Prostate gland (tissue), 2 donors: Measurements from ENCODE around the gene RAG2. TPM values are rescaled to one million over a fixed set of nuclear protein-coding genes. Genes with fewer than 3 reads are reported as not detected.
"Not testable (repeated sequence)": the region's sequence is repeated elsewhere in the genome, so short reads cannot be mapped to it uniquely, and the experiment has no call there.

Source experiments
- DNase-seq: peaks from one replicate; pipeline ENCODE4 v3.0.0-alpha.2; 2019; ENCODE audit warnings: low spot score
- H3K27ac ChIP-seq, 2 donors: fragments of 200-600 bp; sonication (generic); 2 replicates each; pipeline ENCODE4 v1.5.1; 2017 to 2019
- H3K27me3 ChIP-seq: fragments of 200-600 bp; sonication (generic); replicated peaks from 2 replicates; pipeline ENCODE4 v1.5.1; 2019; ENCODE audit not compliant: insufficient read depth
- H3K36me3 ChIP-seq, 2 donors: fragments of 200-600 bp; sonication (generic); 1 replicate in 1 of 2; 2 replicates in 1 of 2; pipeline versions ENCODE4 v1.5.1 to v1.8.1; 2017 to 2019
- H3K4me1 ChIP-seq: fragments of 200-600 bp; sonication (generic); replicated peaks from 2 replicates; pipeline ENCODE4 v1.5.1; 2019
- H3K4me3 ChIP-seq, 2 donors: fragments of 200-600 bp; sonication (generic); 2 replicates each; pipeline ENCODE4 v1.5.1; 2017 to 2019
- H3K9me3 ChIP-seq: fragments of 200-600 bp; sonication (generic); 2 replicates; pipeline ENCODE4 v1.5.1; 2017
- CTCF ChIP-seq, 4 experiments: fragments of 200-600 bp in 2 of 4; fragments of 450-650 bp in 2 of 4; sonication (generic) in 2 of 4; IDR thresholded peaks; 1 replicate in 3 of 4; 2 replicates in 1 of 4; pipeline ENCODE4 v1.5.1; 2016 to 2019; ENCODE audit warnings: antibody characterized with exemption in 4 of 4, mild to moderate bottlenecking in 2 of 4, moderate library complexity in 2 of 4
- POLR2A ChIP-seq: fragments of 450-650 bp; IDR thresholded peaks from one replicate; pipeline ENCODE4 v1.6.1; 2016; ENCODE audit warnings: antibody characterized with exemption, mild to moderate bottlenecking
- POLR2AphosphoS5 ChIP-seq: sonication (generic); formaldehyde crosslinking; IDR thresholded peaks from one replicate; pipeline ENCODE4 v1.6.1; 2017; ENCODE audit warnings: antibody characterized with exemption
- WGBS: methylation state at CpG from one replicate; pipeline ENCODE4 v1.1.5; 2018; 5-methylcytosine and 5-hydroxymethylcytosine counted together
- intact Hi-C: fragments of 100-400 bp; cut with DNase I; formaldehyde crosslinking; loops from one replicate; pipeline ENCODE4 v1.14.2; 2022
- total RNA-seq, 2 donors: library from RNA; depleted of rRNA; stranded (reverse); fragments of >200 nt; gene quantifications; one replicate each; pipeline ENCODE4 v1.1.0, GENCODE V29; 2016

The RAG2 gene
- total RNA-seq, 2 donors from 2014 or later: not detected

DNA sequence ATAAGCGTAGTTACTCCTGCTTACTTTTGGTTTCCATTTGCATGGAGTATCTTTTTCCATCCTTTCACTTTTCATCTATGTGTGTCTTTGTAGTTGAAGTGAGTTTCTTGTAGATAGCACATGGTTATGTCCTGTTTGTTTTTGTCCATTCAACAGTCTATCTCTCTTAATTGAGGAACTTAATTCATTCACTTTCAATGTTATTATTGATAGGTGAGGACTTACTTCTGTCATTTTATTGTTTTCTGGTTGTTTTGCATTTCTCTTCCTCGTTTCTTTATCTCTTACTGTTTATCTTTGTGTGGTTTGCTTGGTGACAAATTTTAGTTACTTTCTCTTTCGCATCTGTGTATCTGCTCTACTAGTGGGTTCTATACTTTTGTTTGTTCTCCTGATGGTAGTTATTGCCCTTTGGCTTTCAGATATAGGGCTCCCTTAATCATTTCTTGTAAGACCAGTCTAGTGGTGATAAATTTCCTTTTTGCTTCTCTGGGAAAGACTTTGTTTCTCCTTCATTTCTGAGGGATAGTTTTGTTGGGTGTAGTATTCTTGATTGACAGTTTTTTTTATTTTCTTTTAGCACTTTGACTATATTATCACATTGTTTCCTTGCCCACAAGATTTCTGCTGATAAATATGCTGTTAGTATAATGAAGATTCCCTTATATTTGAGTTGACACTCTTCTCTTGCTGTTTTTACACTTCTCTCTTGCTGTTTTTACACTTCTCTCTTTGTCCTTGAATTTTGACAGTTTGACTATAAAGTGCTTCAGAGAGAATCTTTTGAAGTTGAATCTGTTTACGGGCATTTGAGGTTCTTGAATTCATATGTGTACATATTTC lies 39.2 kb downstream of the RAG2 start:
- WGBS: 66% methylated on average over 4 of the region's 4 CpGs
- no peaks in the 10 kb centered on the region for H3K27me3 ChIP-seq
- TF ChIP-seq CTCF (IDR thresholded peaks at IDR 0.05) (no peak), POLR2AphosphoS5 (no peak), POLR2A (no peak)
- no peak overlapping the region for H3K4me3 ChIP-seq
- no peaks in the 10 kb centered on the region for H3K9me3 ChIP-seq
- H3K27ac ChIP-seq: no peak overlapping the region
- intact Hi-C loops: no loop called here
- no peaks in the 10 kb centered on the region for H3K36me3 ChIP-seq
- DNase-seq: no peak
- no peaks in the 10 kb centered on the region for H3K4me1 ChIP-seq

GRCh38 chr11:36557991-36558390 lies 40.0 kb downstream of the RAG2 start:
- Histone ChIP-seq H3K9me3 (no peaks in the 10 kb centered on the region), H3K27me3 (no peaks in the 10 kb centered on the region), H3K4me3 (no peak overlapping the region), H3K36me3 (no peaks in the 10 kb centered on the region), H3K4me1 (no peaks in the 10 kb centered on the region), H3K27ac (no peak overlapping the region)
- no peak for TF ChIP-seq POLR2AphosphoS5
- no peak for TF ChIP-seq POLR2A
- TF ChIP-seq CTCF (IDR thresholded peaks at IDR 0.05): no peak
- intact Hi-C loops: no loop called here
- no peak for DNase-seq

DNA sequence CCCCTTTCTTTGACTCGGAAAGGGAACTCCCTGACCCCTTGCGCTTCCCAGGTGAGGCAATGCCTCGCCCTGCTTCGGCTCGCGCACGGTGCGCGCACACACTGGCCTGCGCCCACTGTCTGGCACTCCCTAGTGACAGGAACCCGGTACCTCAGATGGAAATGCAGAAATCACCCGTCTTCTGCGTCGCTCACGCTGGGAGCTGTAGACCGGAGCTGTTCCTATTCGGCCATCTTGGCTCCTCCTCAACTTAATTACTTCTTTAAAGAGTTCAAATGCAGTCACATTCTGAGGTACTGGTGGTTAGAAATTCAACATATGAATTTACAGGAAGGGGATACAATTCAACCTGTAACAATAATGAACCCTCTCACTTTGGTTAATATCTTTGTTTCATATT lies 40.6 kb downstream of the RAG2 start:
- H3K4me3 ChIP-seq, H3K27ac ChIP-seq, H3K27me3 ChIP-seq, H3K4me1 ChIP-seq, H3K9me3 ChIP-seq, intact Hi-C loops, H3K36me3 ChIP-seq, DNase-seq: not testable (repeated sequence)
- 100% methylated on average over 8 of the region's 17 CpGs for WGBS

- Histone ChIP-seq H3K4me3 (no peak overlapping the region), H3K27ac (no peak overlapping the region), H3K4me1 (no peaks in the 10 kb centered on the region), H3K36me3 (no peaks in the 10 kb centered on the region), H3K27me3 (no peaks in the 10 kb centered on the region), H3K9me3 (no peaks in the 10 kb centered on the region)
- intact Hi-C loops: no loop called here
- TF ChIP-seq POLR2AphosphoS5 (no peak), POLR2A (no peak), CTCF (IDR thresholded peaks at IDR 0.05) (no peak)
- no peak for DNase-seq
- 54% methylated on average over 1 of the region's 1 CpG for WGBS
Observed at GRCh38 chr11:36550385-36551115, 47.5 kb downstream of the RAG2 start.

Other genes with a start within 250 kb of the RAG2 start
- gene TRAF6, start 88.0 kb downstream of the RAG2 start, total RNA-seq: 10 to 100 TPM; 10.3 to 19.0 TPM
- 1 to 10 TPM in 1 of 2 donors, under 1 TPM in 1; 0.91 to 1.4 TPM for gene RAG1, start 30.2 kb downstream of the RAG2 start, total RNA-seq
- 10 to 100 TPM; 23.5 to 38.1 TPM for gene IFTAP, start 3.7 kb downstream of the RAG2 start, total RNA-seq